Stimulated activated CD8-positive, alpha-beta memory T cell treated with anti-CD3 and anti-CD28 coated beads, Interleukin-12 subunit alpha, Interleukin-12 subunit beta, amount 100 ng/mL, for 4 hours (primary cell): Measurements from ENCODE around the gene WNK1.
"Not testable (repeated sequence)": the region's sequence is repeated elsewhere in the genome, so short reads cannot be mapped to it uniquely, and the experiment has no call there.

Source experiments
- DNase-seq: peaks from one replicate; pipeline ENCODE4 v3.0.0-alpha.2; 2020; ENCODE audit warnings: low read depth

Gene WNK1

DNA sequence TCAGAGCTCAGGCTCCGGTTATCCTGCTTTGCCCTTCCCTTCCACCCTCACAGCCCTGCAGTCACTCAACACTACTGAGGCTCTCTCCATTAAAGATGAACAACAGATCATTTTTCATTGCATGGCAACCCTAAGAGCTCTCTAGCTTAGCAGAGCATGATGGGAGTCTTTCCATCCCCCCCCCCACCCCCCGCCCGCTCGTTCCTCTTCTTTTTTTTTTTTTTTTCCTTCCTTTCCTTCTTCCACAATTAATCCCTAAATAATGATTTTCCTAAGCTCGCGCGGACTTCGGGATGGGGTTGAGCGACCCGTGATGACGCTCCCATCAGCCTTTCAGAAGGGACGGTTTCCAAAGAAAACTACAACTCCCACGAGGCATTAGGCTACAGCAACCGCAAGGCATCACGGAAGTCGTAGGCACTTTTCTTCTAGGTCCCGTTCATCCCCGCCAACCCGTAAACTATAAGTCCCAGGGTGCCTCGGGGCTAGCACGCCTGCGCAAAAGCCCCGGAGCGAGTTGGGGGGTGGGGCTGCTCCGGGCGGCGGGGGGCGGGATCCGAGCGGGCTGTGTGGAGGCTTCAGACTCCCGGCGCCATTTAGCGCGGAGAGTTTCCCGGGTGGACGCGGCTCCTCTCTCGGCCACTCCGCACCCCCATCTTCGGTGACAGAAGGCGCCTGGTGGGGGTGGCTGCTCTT is at the start of gene WNK1:
Gene WNK1 (plus strand): TSS at position 581 of the 696 bp plus-strand sequence. CDS start 987 bp downstream, outside the sequence.
- DNase-seq: peak; percentile 98

DNA sequence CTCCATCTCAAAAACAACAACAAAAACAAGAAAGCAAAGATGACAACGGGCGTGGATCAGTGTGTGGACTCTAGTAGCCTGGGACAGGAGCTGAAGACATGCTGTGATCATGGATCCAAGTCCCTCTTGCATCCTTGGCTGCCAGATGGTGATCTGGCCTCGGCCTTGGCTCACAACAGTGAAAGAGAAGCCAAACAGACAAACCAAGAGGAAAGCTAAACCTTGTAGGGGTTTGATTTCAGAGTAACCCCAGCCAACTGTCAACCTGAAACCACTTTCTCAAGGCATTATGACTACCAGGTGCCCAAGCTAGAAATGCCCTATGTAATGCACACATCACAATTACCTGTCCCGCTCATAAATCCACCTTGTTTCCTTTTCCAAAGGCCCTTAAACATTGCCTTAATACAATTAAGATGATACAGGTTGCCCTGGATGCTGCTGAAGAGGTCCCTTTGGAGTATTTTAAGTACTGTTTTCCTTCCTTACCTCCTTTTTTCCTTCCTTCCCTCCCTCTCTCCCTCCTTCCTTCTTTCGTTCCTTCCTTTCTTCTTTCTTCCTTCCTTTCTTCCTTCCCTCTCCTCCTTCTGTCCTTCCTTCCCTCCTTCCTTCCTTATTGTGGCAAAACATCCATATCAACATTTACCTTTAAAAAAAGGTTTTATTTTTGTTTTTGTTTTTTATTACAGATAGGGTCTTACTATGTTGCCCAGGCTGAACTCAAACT is 47.7 kb upstream of the WNK1 start:
- DNase-seq: no peak

DNA sequence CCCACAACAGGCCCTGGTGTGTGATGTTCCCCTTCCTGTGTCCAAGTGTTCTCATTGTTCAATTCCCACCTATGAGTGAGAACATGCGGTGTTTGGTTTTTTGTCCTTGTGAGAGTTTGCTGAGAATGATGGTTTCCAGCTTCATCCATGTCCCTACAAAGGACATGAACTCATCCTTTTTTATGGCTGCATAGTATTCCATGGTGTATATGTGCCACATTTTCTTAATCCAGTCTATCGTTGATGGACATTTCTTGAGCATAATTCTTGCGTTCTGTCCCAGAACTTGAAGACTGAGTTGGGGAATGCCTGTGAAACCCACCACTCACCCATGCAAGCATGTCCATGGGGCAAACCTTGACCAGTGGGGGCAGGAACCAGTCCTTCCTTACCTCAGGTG is 44.3 kb upstream of the WNK1 start:
- not testable (repeated sequence) for DNase-seq

DNA sequence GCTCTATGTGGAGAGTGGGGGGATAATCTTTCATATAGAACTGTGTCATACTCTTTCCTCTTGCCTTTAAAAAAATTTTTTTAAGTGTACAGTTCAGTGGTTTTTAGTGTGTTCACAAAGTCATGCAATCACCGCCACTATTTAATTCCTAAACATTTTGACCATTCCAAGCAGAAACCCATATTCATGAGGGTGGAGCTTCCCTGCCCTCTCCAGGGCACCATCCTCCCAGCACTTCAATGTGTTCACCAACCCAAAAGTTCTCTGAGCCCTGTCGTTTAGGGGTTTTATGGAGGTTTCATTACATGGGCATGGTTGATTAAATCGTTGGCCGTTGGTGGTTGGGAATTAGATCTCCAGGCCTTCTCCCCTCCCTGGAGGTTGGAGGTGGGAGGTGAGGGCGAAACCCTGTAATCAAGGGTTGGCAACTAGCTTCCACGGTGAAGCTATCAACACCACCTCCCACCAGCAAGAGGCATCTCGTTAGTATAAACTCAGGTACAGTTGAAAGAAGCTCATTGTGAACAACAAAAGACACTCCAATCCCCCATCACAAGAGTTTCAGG is 42.8 kb upstream of the WNK1 start:
- DNase-seq: no peak

DNA sequence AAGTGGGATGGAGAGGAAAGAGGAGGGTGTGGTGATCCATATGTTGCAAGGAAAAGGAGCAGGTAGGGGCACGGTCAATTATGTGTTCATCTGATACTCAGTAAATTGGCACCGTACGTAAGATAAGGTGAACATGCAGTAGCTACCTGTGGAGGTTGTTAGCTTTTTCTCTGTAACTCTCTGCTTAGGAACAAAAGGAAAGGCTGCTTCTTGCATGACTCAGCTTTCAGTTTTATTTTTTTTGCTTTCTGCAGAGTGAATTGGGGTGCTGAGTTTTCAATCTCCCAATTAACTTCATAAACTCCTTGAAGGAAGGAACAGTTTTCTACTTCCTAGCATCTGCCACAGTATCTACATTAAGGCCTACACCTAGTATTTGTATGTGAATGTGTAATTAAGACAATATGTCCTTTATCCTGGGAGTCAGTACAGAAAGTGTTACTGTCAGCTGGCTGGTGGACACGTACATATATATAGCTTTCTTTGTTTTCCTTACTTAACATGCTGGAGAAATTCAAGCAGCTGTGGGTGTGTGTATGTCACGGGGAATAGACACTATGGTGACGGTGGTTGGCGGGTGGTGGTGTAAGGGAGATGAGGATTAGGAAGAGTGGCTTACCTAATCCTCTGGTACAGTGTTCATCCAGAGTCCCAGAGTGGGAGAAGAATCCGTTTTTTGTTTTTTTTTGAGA is 40.1 kb upstream of the WNK1 start:
- no peak for DNase-seq

DNA sequence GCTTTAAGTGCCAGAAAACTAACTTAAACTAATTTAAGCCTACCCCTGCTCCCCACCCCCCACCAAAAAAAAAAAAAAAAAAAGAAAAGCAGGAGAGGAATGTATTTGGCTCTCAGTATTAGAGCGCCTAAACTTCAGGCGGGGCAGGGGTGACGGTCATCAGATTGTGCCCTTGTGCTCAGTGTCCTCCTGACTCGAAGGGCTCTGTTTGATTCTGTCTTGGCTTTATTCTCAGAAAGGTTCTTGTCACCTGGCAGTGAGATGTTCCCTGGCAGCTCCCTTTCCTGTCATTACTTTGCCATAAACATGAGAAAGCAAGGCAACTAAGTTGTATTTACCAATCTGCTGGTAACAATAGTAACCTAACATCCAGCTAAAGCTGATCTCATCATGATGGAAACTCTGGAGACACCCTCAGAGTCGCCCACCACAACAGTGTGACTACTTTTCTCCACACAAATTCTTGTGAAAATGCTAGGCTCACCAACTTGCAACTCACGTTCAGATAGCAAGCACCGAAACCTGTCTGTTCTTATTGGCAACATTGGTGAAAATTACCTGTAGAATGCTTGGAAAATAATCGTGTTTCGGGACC is 39.0 kb upstream of the WNK1 start:
- no peak for DNase-seq

DNA sequence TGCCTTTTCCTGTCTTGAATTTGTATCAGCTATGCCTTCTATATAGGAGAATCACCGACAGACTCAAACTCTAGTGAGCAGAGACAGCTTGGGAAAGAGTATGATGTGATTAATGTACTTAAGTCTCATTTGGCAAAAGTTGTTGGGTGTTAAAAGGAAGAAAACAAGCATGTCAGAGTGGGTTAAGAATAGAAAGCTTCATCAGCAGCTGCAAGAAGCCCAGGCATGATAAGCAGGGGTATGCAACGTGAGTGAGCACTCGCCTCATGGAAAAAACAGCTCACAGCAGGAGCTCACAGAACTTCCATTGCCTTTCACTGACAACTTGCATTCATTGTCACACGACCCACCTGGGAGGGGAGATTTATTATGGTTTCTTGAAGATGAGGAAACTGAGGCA is 35.9 kb upstream of the WNK1 start:
- DNase-seq: no peak

DNA sequence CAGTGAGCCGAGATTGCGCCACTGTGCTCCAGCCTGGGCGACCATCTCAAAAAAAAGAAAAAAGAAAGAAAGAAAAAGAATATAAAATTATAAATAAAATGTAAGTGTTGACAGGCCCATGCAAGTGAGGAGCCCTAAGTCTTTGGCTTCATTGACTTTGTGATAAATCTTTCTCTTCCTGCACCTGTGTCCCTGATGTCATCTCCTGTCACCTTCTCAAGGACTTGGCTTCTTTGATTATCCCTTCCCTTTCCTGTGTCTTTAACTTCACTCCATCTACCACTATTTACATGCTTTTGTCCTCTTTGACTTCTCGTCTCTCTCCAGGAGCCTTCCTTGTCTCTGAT is 33.6 kb upstream of the WNK1 start:
- DNase-seq: no peak

DNA sequence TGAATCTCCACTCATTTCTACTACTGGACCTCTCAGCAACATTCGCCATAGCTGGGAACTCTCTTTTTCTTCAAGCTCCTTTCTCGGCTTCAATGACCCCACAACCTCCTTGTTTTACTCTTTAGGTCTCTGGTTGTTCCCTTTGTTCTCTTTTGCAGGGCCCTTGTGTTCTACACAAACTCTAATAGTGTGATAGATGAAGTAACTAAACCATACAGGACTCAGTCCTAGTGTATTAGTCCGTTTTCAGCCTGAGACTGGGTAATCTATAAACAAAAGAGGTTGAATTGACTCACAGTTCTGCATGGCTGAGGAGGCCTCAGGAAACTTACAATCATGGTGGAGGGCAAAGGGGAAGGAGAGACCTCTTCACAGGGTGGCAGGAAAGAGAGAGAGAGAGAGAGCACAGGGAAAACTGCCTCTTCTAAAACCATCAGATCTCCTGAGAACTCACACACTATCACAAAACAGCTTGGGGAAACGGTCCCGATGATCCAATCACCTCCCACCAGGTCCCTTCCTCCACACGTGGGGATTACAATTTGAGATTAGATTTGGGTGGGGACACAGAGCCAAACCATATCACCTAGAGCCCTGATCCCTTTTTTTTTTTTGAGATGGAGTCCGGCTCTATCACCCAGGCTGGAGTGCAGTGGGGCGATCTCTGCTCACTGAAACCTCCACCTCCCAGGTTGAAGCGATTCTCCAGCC is 32.0 kb upstream of the WNK1 start:
- no peak for DNase-seq

DNA sequence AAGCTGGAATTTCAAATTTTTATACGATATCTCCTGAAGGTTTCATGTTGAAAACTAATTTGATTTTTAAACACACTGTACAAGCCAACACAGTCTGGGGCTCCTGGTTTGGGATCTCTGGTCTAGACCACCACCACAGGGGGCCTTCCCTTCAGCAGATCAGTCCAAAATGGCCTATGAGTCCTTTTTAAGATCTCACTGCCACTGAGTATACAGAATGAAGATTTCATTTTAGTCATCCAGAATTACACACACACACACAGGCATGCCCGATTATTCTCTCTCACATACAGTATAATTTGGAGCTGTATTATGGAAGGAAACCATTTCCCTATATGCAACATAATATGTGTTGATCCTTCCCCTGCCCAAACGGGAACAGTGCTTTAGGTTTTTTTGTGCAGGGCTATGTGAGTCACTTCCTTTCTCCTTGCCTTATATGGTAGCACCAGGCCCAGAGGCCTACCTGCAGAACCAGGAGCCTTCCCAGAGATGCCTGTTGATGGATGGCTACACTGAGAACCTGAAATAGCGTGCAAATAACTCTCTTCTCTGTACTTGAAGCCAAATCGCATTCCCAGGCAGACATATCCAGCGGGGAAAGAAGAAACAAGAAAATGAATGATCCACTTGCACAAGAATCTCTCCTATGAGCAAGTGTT is 28.1 kb upstream of the WNK1 start:
- no peak for DNase-seq

DNA sequence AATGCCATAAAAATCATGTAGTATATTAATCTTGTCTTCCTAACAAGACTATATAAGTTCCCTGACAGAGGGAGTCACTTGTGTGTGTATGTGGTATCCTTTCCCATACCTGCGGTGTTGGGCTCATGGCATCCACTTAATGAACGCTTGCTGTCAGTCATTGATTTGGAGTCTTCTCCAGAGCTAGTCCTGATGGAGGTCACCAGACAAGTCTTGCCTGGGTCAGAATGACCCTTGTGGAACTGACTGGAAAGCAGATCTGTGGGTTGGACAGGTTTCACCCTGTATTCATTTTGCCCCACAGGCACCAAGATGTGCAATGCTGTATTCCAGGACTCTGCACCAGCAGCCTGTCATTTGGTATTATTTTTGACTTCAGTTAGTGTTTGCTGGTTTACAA is 27.3 kb upstream of the WNK1 start:
- no peak for DNase-seq

DNA sequence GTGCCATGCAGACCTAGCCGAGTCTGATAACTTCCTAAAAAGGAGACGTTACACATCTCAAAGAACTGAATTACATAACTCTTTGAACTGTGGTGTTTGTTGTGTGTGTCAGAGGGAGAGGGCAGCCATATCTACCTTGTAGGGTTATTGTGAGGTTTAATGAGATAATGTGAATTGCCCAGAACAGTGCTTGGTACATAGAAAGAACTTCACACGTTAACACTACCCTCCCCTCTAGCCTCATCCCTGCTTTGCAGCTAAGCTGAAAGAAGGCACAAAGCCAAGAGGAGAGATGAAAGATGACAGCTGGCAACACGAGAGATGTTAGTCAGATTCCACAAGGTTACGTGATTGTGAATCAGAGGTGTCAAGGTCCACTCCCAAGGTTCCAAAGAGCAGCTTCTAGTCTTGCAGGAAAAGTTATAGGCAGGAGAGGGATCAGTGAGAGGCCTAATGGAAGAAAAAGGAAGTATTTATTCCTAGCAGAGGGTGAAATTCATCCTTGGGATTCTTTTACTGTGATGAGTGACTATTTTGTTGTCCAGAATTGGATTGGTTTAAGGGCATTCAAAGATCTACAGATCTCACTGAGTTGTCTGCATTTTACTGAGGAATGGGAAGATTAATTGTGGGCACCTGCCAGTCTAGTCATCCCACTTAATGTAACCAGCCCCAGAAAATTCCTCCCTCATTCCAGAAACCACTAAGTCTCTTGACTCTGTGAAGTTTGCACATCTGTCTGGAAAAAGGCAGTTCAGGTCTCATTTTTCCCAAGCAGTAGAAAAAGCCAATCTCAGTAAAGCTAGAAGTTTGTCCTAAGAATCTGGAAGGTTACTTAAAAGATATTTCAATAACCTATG is 25.9 kb upstream of the WNK1 start:
- DNase-seq: no peak

DNA sequence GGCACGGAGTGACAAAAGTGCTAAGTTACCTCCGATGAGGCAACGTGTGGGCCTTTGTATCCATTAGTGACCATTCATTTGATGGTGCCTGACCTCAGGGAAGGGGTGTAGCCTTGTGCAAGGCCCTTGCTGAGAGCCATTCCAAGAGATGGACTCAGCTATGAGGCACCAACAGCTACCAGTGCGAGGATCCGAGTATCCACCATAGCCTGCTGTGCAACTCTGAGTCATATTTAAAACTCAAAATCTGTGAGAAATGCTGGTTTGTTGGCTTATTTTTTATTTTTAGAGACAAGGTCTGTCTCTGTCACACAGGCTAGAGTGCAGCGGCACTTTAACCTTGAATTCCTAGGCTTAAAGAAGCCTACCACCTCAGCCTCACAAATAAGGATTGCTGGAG is 25.1 kb upstream of the WNK1 start:
- DNase-seq: no peak

DNA sequence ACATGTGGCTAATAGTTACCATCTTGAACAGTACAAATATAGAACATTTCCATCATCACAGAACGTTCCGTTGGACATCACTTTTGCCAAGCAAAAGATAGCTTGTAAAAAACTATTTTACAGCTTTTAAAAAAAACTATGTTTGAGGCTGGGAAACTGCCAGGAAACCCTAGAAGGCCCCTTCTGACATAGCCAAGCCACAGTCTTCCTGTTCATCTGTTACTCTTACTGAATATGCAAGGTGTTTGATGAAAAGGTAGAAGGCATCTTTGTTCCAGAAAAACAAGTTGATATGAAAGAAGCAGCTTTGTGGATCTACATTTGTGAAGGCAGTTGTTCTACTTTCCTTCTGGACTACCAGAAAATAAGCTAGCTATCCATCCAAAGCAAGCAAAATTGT is 23.6 kb upstream of the WNK1 start:
- DNase-seq: no peak

DNA sequence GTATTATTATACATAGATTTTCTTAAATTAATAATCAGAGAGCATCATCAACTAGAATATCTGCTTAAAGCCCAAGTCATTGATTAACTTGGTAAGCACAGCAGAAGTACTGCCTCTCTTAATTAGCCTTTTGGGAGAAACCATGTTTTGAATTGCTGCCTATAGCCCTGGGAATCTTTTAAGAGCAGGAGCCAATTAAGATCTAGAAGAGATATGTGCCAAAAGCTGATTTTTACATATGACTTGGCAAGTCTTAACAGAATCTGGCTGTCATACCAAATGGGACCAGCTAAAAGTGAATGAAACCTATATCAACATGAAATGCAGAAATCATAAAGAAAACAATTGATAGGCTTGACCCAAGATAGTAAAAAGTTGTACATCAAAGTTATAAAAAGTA is 23.2 kb upstream of the WNK1 start:
- no peak for DNase-seq

DNA sequence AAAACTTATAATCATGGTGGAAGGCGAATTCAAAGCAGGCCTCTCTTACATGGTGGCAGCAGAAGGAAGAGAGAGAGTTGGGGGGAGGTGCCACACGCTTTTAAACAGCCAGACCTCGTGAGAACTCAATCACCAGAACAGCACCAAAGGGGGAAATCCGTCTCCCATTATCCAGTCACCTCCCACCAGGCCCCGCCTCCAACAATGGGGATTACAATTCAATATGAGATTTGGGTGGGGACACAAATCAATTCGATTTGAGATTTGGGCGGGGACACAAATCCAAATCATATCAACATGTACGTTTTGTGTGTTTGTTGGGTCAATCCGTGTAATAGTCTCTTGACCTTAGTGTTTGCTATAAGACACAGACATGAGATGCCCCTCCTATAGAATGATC is 21.8 kb upstream of the WNK1 start:
- no peak for DNase-seq

DNA sequence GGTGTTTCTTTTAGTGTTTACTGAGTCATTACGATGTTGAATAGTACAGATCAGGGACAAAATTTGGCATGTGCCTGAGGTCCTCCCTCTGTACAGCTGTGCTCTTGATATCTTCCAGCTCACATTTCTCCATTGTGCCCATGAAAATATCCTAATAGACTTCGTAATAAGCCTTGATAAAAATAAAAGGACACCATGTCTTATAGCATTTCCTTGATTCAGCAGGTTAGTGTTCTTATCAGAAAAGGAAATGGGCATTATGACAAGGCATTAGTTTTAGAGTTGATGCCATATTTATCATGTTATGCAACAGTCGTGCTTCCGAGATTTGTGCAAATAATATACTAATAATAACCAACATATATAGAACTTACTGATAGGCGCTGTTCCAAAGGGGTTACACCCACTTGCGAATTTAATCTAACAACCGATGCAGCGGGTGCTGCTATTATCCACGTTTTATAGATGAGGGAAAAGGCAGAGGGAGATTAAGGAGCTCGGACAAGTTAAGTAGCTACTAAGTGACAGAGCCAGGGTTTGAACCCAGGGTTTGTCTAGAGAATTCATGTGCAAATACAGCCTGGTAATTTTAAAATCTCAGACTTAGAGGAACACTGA is 15.1 kb upstream of the WNK1 start:
- no peak for DNase-seq

DNA sequence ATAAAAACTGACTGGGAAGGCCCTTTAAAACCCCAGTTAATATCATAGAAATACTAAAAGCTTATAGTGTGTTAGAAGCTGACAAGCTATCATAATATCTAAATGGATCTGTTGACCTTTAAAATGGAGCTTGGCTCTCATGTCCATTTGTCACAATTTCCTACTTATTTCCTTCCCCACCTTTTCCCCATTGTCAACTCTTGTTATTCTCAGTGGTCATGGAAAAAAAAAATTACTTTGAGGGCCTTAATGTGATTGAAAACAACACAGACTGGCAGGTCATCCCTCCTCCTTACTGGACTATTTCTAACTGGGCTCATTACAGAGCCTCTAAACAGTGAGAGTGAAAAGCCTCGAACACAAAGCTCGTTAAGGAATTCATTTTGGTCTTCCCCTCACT is 13.7 kb upstream of the WNK1 start:
- no peak for DNase-seq

DNA sequence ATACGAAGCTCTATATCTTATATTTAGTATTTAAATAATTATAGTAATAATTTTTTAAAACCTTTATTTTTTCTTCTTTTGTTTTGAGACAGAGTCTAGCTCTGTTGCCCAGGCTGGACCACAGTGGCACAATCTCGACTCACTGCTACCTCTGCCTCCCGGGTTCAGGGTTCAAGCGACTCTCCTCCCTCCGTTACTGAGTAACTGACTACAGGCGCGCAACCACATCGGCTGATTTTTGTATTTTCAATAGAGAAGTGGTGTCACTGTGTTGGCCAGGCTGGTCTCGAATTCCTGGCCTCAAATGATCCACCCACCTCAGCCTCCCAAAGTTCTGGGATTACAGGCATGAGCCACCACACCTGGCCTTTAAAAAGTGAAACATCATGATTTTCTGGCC is 13.0 kb upstream of the WNK1 start:
- DNase-seq: no peak

DNA sequence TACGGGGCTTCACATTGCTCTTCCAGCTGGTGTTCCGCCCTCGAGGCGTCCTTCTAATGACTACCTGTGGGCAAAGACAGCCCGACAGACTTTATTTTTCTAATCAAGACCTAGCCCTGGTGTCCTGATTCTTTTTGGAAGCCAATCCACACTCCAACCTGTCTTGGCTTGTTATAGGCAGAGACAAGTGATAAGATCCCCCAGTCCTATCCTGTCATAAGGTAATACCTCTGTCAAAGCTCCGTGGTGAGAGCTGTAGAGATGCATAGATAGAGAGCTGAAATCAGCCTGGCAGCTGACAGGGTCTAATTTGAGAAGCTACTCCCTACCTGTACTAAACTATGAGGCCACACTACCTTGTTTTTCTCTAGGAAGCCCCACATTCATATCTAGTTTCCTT is 11.5 kb upstream of the WNK1 start:
- DNase-seq: no peak
